ENCODE results near the gene FOXJ2. TPM values are rescaled to one million over a fixed set of nuclear protein-coding genes. Genes with fewer than 3 reads are reported as not detected.
"Not testable (repeated sequence)": the region's sequence is repeated elsewhere in the genome, so short reads cannot be mapped to it uniquely, and the experiment has no call there.

Gene FOXJ2
- total RNA-seq, 1 experiment from 2014 or later = 18.7 TPM

DNA sequence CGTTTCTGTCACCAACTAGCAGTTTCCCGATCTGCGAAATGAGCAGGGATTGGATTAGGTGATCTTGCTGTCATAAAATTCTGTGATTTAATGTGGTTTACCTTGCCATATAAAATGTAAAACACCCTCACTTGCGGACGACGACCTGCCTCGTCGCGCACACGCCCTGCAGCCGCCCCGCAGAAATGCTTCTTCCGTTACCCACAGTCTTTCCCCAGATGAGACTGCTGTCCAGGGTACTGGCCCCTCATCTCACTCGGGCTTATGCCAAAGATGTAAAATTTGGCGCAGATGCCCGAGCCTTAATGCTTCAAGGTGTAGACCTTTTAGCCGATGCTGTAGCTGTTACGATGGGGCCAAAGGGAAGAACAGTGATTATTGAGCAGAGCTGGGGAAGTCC is 17.7 kb upstream of the FOXJ2 start:
- Mint-ChIP-seq H3K27me3 (ENCODE audit: insufficient read depth, unreplicated experiment) (peaks cover 10% of the 10 kb centered on the region), H3K36me3 (ENCODE audit: insufficient read depth, unreplicated experiment) (no peaks in the 10 kb centered on the region), H3K9me3 (ENCODE audit: unreplicated experiment) (no peaks in the 10 kb centered on the region), H3K4me3 (ENCODE audit: unreplicated experiment) (peak overlapping the region; percentile 41), H3K27ac (ENCODE audit: unreplicated experiment) (no peak overlapping the region), H3K4me1 (ENCODE audit: low read depth, unreplicated experiment) (peaks cover 8% of the 10 kb centered on the region)
- no peaks in the 10 kb centered on the region for H3K36me3 ChIP-seq (ENCODE audit: control insufficient read depth, insufficient read depth, low read length)
- H3K27me3 ChIP-seq (replicated peaks; ENCODE audit: control insufficient read depth, insufficient read depth, low read length) = no peaks in the 10 kb centered on the region
- TF ChIP-seq, protein P1, sequence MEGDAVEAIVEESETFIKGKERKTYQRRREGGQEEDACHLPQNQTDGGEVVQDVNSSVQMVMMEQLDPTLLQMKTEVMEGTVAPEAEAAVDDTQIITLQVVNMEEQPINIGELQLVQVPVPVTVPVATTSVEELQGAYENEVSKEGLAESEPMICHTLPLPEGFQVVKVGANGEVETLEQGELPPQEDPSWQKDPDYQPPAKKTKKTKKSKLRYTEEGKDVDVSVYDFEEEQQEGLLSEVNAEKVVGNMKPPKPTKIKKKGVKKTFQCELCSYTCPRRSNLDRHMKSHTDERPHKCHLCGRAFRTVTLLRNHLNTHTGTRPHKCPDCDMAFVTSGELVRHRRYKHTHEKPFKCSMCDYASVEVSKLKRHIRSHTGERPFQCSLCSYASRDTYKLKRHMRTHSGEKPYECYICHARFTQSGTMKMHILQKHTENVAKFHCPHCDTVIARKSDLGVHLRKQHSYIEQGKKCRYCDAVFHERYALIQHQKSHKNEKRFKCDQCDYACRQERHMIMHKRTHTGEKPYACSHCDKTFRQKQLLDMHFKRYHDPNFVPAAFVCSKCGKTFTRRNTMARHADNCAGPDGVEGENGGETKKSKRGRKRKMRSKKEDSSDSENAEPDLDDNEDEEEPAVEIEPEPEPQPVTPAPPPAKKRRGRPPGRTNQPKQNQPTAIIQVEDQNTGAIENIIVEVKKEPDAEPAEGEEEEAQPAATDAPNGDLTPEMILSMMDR (IDR thresholded peaks at IDR 0.05; ENCODE audit: insufficient read depth in 1 of 2, low read depth in 1 of 2, low read length in 1 of 2, severe bottlenecking in 1 of 2, unreplicated experiment in 1 of 2) = no peak
- intact Hi-C loops (cut with micrococcal nuclease; ENCODE audit: unreplicated experiment) = no loop called here
- peak in 1 of 2 experiments; percentile 60 for DNase-seq
- POLR2A ChIA-PET = no interaction called here
- no peak overlapping the region for H3K4me3 ChIP-seq (ENCODE audit: low read depth, low read length)
- no TSS peak for BruUV-seq (replicated peaks)
- no peaks in the 10 kb centered on the region for H3K9me3 ChIP-seq
- 0 out of 2 replicates have a peak, but pooled peaks cover 12% of the 10 kb centered on the region for H3K4me1 ChIP-seq
- CTCF ChIA-PET = no interaction called here

DNA sequence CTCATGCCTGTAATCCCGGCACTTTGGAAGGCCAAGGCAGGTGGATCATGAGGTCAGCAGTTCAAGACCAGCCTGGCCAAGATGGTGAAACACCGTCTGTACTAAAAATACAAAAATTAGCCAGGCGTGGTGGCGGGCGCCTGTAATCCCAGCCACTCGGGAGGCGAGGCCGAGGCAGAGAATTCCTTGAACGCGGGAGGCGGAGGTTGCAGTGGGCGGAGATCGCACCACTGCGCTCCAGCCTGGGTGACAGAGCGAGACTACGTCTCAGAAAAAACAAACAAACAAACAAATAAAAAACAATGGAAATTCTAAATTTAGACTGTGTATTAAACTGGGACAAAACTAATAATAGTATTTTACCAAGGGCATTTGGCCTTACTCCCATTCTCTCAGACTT is 14.3 kb upstream of the FOXJ2 start:
- H3K9me3 ChIP-seq; H3K4me1 ChIP-seq; DNase-seq; H3K36me3 Mint-ChIP-seq (ENCODE audit: insufficient read depth, unreplicated experiment); H3K4me3 Mint-ChIP-seq (ENCODE audit: unreplicated experiment); H3K4me1 Mint-ChIP-seq (ENCODE audit: low read depth, unreplicated experiment); BruUV-seq (replicated peaks); H3K9me3 Mint-ChIP-seq (ENCODE audit: unreplicated experiment); POLR2A ChIA-PET; H3K27me3 ChIP-seq (replicated peaks; ENCODE audit: control insufficient read depth, insufficient read depth, low read length); H3K36me3 ChIP-seq (ENCODE audit: control insufficient read depth, insufficient read depth, low read length); intact Hi-C loops (cut with micrococcal nuclease; ENCODE audit: unreplicated experiment); CTCF ChIA-PET; H3K4me3 ChIP-seq (ENCODE audit: low read depth, low read length); H3K27ac Mint-ChIP-seq (ENCODE audit: unreplicated experiment): not testable (repeated sequence)
- peaks cover 10% of the 10 kb centered on the region for H3K27me3 Mint-ChIP-seq (ENCODE audit: insufficient read depth, unreplicated experiment)

DNA sequence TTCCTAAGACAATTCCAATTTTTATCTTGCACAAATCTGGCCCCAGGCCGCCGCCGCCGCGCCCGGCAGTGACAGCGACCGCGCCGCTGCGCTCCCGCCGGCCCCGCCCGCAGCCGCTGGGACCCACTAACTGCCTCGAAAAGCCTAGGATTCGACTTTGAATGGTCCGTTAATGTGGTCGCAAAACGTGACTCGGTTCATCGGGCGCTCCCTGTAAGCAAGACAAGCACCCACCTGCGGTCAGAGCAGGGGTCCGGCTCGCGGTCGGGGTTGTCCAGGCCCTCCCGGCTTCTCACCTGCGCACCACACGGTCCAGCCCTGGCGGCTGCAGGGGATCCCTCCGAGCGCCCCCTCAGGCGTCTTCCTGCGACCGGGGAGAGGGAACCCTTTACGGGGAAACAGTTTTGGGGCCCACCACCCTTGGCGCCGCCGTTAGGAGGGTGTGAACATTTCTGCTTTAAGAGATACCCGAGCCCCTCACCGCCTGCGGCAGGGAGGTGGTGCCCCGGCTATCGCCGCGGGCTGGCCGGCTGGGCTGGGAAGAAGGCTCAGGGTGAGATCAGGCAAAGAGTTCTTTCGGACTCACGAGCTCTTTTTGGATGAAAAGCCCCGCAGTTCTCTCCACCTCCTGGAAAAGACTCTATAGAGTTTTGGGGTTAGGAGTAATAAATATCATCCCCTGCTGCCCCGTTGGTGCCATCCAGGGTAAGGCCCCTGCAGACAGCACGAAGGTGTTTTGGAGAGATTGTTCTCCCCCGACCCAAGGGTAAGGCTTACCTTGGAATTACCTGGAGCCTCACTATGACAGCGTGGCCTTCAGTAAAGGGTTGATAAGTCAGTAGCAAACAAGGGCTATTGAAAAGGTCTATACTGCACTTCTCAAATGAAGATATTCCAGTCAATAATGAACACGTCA is 13.6 kb upstream of the FOXJ2 start:
- Mint-ChIP-seq H3K36me3 (ENCODE audit: insufficient read depth, unreplicated experiment) (no peaks in the 10 kb centered on the region), H3K27ac (ENCODE audit: unreplicated experiment) (no peak overlapping the region), H3K4me1 (ENCODE audit: low read depth, unreplicated experiment) (peaks cover 8% of the 10 kb centered on the region), H3K9me3 (ENCODE audit: unreplicated experiment) (no peaks in the 10 kb centered on the region), H3K4me3 (ENCODE audit: unreplicated experiment) (no peak overlapping the region), H3K27me3 (ENCODE audit: insufficient read depth, unreplicated experiment) (peaks cover 10% of the 10 kb centered on the region)
- Histone ChIP-seq H3K9me3 (no peaks in the 10 kb centered on the region), H3K4me1 (0 out of 2 replicates have a peak, but pooled peaks cover 4% of the 10 kb centered on the region), H3K36me3 (ENCODE audit: control insufficient read depth, insufficient read depth, low read length) (no peaks in the 10 kb centered on the region), H3K27me3 (replicated peaks; ENCODE audit: control insufficient read depth, insufficient read depth, low read length) (no peaks in the 10 kb centered on the region), H3K4me3 (ENCODE audit: low read depth, low read length) (no peak overlapping the region)
- ChIA-PET CTCF (no interaction called here), POLR2A (no interaction called here)
- DNase-seq = no peak
- intact Hi-C loops (cut with micrococcal nuclease; ENCODE audit: unreplicated experiment) = no loop called here
- BruUV-seq (replicated peaks) = no TSS peak
- TF ChIP-seq, protein P1 (IDR thresholded peaks at IDR 0.05; ENCODE audit: insufficient read depth in 1 of 2, low read depth in 1 of 2, low read length in 1 of 2, severe bottlenecking in 1 of 2, unreplicated experiment in 1 of 2) = no peak

Data from Caco-2 (cell line).